HL-60 (cell line): Measurements from ENCODE around the gene ZNG1A.
"Not testable (repeated sequence)": the region's sequence is repeated elsewhere in the genome, so short reads cannot be mapped to it uniquely, and the experiment has no call there.

Experiments
- DNase-seq, 2 experiments: peaks; one replicate each; pipeline ENCODE4 v3.0.0-alpha.2; 2010 to 2020; ENCODE audit warnings: low read depth in 1 of 2, low spot score in 1 of 2
- H3K27ac ChIP-seq: fragments of 250-450 bp; sonication (Bioruptor Pico); replicated peaks from 2 replicates; pipeline ENCODE4 v1.5.1; 2020; ENCODE audit warnings: mild to moderate bottlenecking, moderate library complexity
- H3K27me3 ChIP-seq: fragments of 250-450 bp; sonication (Bioruptor Pico); 2 replicates; pipeline ENCODE4 v1.5.1; 2021; ENCODE audit warnings: mild to moderate bottlenecking, moderate library complexity; ENCODE audit not compliant: insufficient read depth, poor library complexity, severe bottlenecking
- H3K4me3 ChIP-seq: replicated peaks from 2 replicates; pipeline ENCODE4 v1.5.1; 2011; ENCODE audit warnings: mild to moderate bottlenecking, control low read depth, low read length; ENCODE audit not compliant: insufficient read depth
- GABPA ChIP-seq: IDR thresholded peaks from 2 replicates; pipeline ENCODE4 v1.6.1; 2012; ENCODE audit warnings: low read depth
- POLR2AphosphoS5 ChIP-seq: IDR thresholded peaks from 2 replicates; pipeline ENCODE4 v1.6.1; 2012; ENCODE audit warnings: low read depth
- SPI1 ChIP-seq: IDR thresholded peaks from 2 replicates; pipeline ENCODE4 v1.6.1; 2012; ENCODE audit warnings: low read depth, mild to moderate bottlenecking, borderline replicate concordance
- TF ChIP-seq, protein P1 (sequence below): IDR thresholded peaks from 2 replicates; pipeline ENCODE4 v1.6.1; 2012; ENCODE audit warnings: low read depth; ENCODE audit not compliant: insufficient replicate concordance
- TF ChIP-seq, protein P2 (sequence below): IDR thresholded peaks from one replicate; pipeline ENCODE4 v1.5.1; 2011; ENCODE audit warnings: low read length, control low read depth, inconsistent platforms; ENCODE audit not compliant: insufficient read depth

ZNG1A gene

DNA sequence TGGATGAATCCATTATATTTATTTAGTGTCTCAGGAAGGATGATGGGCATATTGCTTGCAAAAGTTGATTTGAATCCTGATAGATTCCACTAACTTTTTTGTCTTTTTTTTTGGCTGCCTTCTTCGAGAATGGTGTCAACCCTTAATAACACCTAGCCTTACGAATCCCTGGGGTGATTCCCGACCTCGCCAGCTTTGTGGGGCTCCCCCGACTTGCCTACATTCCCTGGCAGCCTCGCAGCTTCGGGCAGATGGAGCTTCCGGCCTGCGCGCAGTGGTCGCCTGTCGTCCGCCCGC is 35.4 kb upstream of the ZNG1A start:
- Histone ChIP-seq H3K27ac (peak overlapping the region; percentile 94), H3K4me3 (peak overlapping the region; percentile 48), H3K27me3 (no peaks in the 10 kb centered on the region)
- no peak for TF ChIP-seq GABPA
- DNase-seq: no peak

DNA sequence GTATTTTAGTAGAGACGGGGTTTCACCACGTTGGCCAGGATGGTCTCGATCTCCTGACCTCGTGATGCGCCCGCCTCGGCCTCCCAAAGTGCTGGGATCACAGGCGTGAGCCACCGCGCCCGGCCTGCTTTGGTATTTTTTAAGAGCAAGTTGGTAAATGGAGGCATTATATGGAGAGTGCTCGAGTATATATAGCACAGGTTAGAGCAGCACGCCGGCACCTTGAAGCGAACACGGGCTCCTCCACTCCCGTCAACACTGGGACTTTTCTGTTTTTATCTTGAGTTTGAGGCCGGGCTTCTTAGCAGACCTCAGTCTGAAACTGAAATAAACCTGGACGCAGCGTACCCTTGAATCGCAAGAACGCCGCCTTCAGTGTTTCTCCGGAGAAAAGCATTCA is 35.0 kb upstream of the ZNG1A start:
- peak overlapping the region; percentile 48 for H3K4me3 ChIP-seq

DNA sequence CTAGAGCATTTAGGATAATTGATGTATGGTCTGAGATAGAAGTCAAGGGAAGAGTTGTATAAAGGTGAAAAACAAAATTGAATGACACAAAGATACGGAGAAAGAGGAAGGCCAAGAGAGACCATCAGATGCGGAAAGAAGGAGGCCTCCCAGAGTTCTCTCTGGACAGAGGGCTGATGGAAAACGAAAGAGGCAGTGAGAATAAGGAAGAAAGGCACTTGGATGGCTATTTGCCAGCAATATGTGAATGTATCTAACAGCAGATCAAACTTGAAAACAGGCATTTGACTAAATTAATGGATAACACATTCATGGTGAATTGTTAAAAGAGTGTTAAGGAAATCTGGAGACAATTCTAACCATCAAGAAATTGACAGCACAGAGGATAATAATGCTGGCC is 33.4 kb upstream of the ZNG1A start:
- H3K4me3 ChIP-seq: no peak overlapping the region
- no peaks in the 10 kb centered on the region for H3K27me3 ChIP-seq
- TF ChIP-seq GABPA: no peak
- TF ChIP-seq SPI1: peak; percentile 65; the same call in 1 of the 2 replicates
- peak in 1 of 2 experiments; percentile 61 for DNase-seq
- peak overlapping the region; percentile 6; the same call in 1 of the 2 replicates for H3K27ac ChIP-seq

More for the DNA sequence above, 35.0 kb upstream of the ZNG1A start:
- not testable (repeated sequence) for H3K27me3 ChIP-seq, DNase-seq
- H3K27ac ChIP-seq: peak overlapping the region; percentile 94

DNA sequence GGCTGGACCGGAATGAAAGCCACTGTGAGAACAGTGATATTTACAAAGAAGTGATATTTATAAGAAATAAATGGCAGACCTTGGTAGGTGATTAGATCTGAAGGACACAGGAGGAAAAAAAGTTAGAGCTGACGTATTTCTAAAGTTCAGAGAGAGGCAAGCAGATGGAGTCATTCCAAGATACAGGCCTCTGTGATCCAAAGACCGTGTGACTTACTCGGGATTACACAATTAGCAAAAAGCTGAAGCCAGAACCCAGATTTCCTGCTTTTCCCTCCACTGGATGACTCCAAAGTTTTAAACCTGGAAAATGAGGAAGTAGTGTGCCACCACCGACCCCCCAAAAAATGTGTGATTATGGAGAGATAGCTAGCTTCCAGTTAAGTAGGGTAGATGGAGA is 32.7 kb upstream of the ZNG1A start:
- H3K4me3 ChIP-seq: no peak overlapping the region
- no peak for DNase-seq
- no peaks in the 10 kb centered on the region for H3K27me3 ChIP-seq
- no peak overlapping the region for H3K27ac ChIP-seq
- TF ChIP-seq POLR2AphosphoS5 (no peak), SPI1 (no peak), GABPA (no peak)
- TF ChIP-seq, protein P1, sequence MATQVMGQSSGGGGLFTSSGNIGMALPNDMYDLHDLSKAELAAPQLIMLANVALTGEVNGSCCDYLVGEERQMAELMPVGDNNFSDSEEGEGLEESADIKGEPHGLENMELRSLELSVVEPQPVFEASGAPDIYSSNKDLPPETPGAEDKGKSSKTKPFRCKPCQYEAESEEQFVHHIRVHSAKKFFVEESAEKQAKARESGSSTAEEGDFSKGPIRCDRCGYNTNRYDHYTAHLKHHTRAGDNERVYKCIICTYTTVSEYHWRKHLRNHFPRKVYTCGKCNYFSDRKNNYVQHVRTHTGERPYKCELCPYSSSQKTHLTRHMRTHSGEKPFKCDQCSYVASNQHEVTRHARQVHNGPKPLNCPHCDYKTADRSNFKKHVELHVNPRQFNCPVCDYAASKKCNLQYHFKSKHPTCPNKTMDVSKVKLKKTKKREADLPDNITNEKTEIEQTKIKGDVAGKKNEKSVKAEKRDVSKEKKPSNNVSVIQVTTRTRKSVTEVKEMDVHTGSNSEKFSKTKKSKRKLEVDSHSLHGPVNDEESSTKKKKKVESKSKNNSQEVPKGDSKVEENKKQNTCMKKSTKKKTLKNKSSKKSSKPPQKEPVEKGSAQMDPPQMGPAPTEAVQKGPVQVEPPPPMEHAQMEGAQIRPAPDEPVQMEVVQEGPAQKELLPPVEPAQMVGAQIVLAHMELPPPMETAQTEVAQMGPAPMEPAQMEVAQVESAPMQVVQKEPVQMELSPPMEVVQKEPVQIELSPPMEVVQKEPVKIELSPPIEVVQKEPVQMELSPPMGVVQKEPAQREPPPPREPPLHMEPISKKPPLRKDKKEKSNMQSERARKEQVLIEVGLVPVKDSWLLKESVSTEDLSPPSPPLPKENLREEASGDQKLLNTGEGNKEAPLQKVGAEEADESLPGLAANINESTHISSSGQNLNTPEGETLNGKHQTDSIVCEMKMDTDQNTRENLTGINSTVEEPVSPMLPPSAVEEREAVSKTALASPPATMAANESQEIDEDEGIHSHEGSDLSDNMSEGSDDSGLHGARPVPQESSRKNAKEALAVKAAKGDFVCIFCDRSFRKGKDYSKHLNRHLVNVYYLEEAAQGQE: no peak
- TF ChIP-seq, protein P2, sequence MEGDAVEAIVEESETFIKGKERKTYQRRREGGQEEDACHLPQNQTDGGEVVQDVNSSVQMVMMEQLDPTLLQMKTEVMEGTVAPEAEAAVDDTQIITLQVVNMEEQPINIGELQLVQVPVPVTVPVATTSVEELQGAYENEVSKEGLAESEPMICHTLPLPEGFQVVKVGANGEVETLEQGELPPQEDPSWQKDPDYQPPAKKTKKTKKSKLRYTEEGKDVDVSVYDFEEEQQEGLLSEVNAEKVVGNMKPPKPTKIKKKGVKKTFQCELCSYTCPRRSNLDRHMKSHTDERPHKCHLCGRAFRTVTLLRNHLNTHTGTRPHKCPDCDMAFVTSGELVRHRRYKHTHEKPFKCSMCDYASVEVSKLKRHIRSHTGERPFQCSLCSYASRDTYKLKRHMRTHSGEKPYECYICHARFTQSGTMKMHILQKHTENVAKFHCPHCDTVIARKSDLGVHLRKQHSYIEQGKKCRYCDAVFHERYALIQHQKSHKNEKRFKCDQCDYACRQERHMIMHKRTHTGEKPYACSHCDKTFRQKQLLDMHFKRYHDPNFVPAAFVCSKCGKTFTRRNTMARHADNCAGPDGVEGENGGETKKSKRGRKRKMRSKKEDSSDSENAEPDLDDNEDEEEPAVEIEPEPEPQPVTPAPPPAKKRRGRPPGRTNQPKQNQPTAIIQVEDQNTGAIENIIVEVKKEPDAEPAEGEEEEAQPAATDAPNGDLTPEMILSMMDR: no peak

DNA sequence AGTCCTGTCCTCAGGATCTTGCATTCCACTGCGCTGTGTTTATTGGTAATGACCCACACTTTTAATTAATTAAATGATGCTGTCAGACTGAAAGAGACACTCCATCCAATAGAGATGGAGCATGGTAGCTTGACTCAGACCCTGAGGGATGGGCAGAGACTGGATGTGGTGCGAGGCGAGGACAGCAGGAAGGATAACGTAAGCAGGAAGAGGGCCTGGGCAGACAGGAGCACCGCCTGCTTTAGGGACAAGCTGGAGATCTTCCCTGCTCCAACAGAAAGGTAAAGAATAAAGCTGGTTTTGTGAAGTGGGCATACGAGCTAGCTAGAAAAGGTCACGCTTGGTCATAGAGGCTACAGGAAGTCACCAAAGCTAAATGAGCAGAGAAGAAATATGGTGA is 32.2 kb upstream of the ZNG1A start:
- Histone ChIP-seq H3K27ac (no peak overlapping the region), H3K27me3 (no peaks in the 10 kb centered on the region), H3K4me3 (no peak overlapping the region)
- TF ChIP-seq GABPA: no peak
- TF ChIP-seq, protein P2: no peak
- TF ChIP-seq SPI1: no peak
- TF ChIP-seq, protein P1: no peak
- TF ChIP-seq POLR2AphosphoS5: no peak
- DNase-seq: no peak
